Activated CD4-positive, alpha-beta T cell treated with anti-CD3 and anti-CD28 coated beads, Interleukin-2, amount 10 ng/mL, durations not matched to agents 7 days and 5 days (primary cell): ENCODE measurements around the gene MAPK10. TPM values are rescaled to one million over a fixed set of nuclear protein-coding genes. Genes with fewer than 3 reads are reported as not detected.

Experiments used
- CTCF ChIA-PET: fragments of 350-600 bp; sonication (Branson Sonifier 250); formaldehyde crosslinking; loops from one replicate; lab custom pipeline; 2021; ENCODE audit warnings: antibody characterized with exemption; lab: Charles Lee
- POLR2A ChIA-PET: fragments of 350-600 bp; sonication (Branson Sonifier 250); formaldehyde crosslinking; loops from one replicate; lab custom pipeline; 2021; ENCODE audit warnings: antibody characterized with exemption; lab: Charles Lee
- DNase-seq: peaks from one replicate; pipeline ENCODE4 v3.0.0-alpha.2; 2020
- H3K27ac Mint-ChIP-seq: one replicate; pipeline ENCODE4 v1.8.0; 2021; ENCODE audit warnings: mild to moderate bottlenecking, moderate library complexity, mixed read lengths
- H3K27me3 Mint-ChIP-seq: one replicate; pipeline ENCODE4 v1.8.0; 2021; ENCODE audit warnings: mixed read lengths
- H3K36me3 Mint-ChIP-seq: one replicate; pipeline ENCODE4 v1.8.0; 2021; ENCODE audit warnings: low read depth, mixed read lengths
- H3K4me1 Mint-ChIP-seq: one replicate; pipeline ENCODE4 v1.8.0; 2021; ENCODE audit warnings: mixed read lengths
- H3K4me3 Mint-ChIP-seq: one replicate; pipeline ENCODE4 v1.8.0; 2021; ENCODE audit warnings: mild to moderate bottlenecking, moderate library complexity, mixed read lengths
- H3K9me3 Mint-ChIP-seq: one replicate; pipeline ENCODE4 v1.8.0; 2021; ENCODE audit warnings: mixed read lengths
- total RNA-seq, 2 experiments: library from RNA; stranded (reverse); gene quantifications; one replicate each; pipeline ENCODE4 v1.2.3, GENCODE V29; 2021

Gene MAPK10
- total RNA-seq, 2 experiments from 2014 or later: not detected

DNA sequence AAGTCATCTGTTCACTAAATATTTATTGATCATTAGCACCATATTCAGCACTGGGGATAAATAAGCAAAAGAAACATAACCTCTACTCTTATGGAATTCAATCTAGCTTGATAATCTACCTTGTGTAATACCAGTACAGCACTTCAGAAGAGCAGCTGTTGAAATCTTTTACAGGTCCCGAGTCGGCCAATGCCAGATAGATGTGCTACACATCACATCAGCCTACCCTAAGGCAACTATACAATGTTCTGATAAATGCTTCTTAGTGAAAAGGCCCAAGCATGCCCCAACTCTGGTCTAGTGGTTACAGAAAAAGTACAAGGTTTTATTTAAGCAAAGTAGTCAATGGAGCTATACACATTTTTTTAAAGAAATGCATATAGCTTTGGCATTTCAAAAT, 68.7 kb downstream of the MAPK10 start:
- no peak for DNase-seq
- Mint-ChIP-seq H3K9me3 (no peaks in the 10 kb centered on the region), H3K36me3 (no peaks in the 10 kb centered on the region), H3K27ac (no peak overlapping the region), H3K4me3 (no peak overlapping the region), H3K27me3 (no peaks in the 10 kb centered on the region), H3K4me1 (no peaks in the 10 kb centered on the region)
- ChIA-PET POLR2A (no interaction called here), CTCF (no interaction called here)

DNA sequence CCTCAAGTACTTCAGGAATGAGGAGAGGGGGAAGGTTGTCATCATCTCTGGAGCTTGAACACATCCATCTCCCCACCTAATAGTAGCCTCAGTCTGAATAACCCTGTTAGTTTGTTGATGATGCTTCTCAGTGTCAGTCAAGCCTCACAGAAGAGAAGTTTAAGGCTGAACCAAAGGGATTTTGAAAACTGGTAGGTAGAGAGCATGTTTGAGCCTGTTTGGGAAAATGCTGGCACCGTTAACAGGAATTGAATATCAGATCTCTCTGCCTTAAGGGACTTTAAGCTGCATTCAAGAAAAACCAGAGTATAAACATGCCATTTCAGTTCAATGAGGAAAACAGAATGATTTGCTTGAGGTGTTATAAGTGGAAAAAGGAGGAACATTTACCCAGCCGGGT, 73.1 kb downstream of the MAPK10 start:
- no peaks in the 10 kb centered on the region for H3K36me3 Mint-ChIP-seq
- no peaks in the 10 kb centered on the region for H3K4me1 Mint-ChIP-seq
- POLR2A ChIA-PET: no interaction called here
- no peak overlapping the region for H3K4me3 Mint-ChIP-seq
- H3K9me3 Mint-ChIP-seq: no peaks in the 10 kb centered on the region
- no peaks in the 10 kb centered on the region for H3K27me3 Mint-ChIP-seq
- no peak overlapping the region for H3K27ac Mint-ChIP-seq
- CTCF ChIA-PET: no interaction called here
- DNase-seq: no peak

DNA sequence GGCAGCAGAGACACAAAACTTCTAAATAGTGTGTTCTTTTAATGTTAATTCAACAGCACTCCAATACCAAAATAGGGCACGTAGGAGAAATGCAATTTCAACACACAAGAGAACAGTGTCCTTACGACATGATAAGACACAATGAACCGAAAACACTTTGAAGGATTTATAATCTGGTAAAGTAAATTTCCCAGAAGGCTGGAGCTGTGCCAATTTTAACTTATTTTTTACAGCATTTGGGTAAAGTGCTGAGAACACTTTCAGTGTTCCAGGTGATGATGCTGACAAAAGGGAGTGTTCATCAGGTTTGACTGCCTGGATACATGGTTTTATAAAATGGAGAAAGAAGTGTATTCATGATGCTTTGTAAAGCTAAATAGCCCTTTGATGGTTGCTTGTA, 76.5 kb downstream of the MAPK10 start:
- Mint-ChIP-seq H3K9me3 (no peaks in the 10 kb centered on the region), H3K27ac (no peak overlapping the region), H3K27me3 (no peaks in the 10 kb centered on the region), H3K4me3 (no peak overlapping the region), H3K4me1 (no peaks in the 10 kb centered on the region), H3K36me3 (no peaks in the 10 kb centered on the region)
- ChIA-PET POLR2A (no interaction called here), CTCF (no interaction called here)
- DNase-seq: no peak

DNA sequence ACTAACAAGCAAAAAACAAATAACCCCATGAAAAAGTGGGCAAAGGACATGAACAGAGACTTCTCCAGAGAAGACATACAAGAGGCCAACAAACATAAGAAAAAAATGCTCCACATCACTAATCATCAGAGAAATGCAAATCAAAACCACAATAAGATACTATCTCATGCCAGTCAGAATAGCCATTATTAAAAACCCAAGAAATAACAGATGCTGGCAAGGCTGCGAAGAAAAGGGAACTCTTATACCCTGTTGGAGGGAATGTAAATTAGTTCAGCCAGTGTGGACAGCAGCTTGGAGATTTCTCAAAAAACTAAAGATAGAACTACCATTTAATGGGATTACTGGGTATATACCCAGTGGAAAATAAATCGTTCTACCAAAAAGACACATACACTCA, 79.6 kb downstream of the MAPK10 start:
- Mint-ChIP-seq H3K4me1 (no peaks in the 10 kb centered on the region), H3K4me3 (no peak overlapping the region), H3K27me3 (no peaks in the 10 kb centered on the region), H3K9me3 (no peaks in the 10 kb centered on the region), H3K27ac (no peak overlapping the region), H3K36me3 (no peaks in the 10 kb centered on the region)
- ChIA-PET CTCF (no interaction called here), POLR2A (no interaction called here)
- DNase-seq: no peak

DNA sequence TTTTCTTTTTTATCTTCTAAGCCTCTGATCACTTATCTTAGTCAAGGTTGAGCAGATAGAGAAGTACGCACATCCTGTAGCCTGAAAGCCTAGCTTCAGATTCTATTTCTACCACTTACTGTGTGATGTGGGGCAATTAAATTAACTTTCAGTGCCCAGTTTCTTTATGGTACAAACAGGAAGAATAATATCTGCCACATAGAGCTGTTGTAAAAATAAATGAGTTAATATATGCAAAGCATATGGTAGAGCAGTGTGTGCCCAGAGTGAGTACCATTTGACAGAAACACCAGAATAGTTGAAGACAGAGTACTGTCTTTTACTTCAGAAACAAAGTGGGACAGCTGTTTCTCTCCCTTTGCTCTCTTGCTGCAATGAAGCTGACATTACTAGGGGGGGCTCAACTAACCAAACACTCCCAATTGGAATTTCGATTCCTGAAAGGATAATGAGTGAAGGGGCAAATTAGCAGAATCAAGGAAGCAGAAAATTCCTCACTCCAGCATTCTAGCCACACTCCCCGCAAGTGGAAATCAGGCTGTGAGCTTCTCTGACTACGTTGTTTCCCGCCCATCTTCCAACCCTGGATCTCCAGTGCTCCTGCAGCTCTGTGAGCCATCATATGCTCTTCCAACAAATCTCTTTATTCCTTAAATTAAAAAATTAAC, 80.4 kb downstream of the MAPK10 start:
- ChIA-PET CTCF (no interaction called here), POLR2A (no interaction called here)
- DNase-seq: no peak
- no peaks in the 10 kb centered on the region for H3K27me3 Mint-ChIP-seq
- H3K36me3 Mint-ChIP-seq: no peaks in the 10 kb centered on the region
- H3K27ac Mint-ChIP-seq: no peak overlapping the region
- H3K4me3 Mint-ChIP-seq: no peak overlapping the region
- H3K4me1 Mint-ChIP-seq: no peaks in the 10 kb centered on the region
- no peaks in the 10 kb centered on the region for H3K9me3 Mint-ChIP-seq

DNA sequence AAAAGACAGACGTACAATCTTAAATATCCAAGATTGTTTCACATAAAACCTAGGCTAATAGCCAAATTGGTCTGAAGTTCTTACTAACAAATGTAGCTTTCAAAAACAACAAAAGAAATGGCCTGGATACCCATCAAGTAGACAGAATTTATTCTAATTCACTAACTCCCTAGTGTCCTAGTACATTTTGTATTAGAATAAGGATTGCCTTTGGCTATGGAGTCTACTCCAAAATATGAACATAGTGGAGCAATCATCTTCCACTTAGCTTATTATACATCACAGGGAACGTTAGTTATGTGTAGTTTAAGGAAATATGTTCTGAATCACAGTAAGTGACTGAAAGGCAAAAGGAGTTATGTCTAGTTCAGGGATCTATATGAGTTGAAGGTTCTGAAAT, 81.7 kb downstream of the MAPK10 start:
- Mint-ChIP-seq H3K4me3 (no peak overlapping the region), H3K36me3 (no peaks in the 10 kb centered on the region), H3K27me3 (peaks cover 2% of the 10 kb centered on the region), H3K9me3 (no peaks in the 10 kb centered on the region), H3K4me1 (no peaks in the 10 kb centered on the region), H3K27ac (no peak overlapping the region)
- CTCF ChIA-PET: no interaction called here
- POLR2A ChIA-PET: no interaction called here
- DNase-seq: no peak

DNA sequence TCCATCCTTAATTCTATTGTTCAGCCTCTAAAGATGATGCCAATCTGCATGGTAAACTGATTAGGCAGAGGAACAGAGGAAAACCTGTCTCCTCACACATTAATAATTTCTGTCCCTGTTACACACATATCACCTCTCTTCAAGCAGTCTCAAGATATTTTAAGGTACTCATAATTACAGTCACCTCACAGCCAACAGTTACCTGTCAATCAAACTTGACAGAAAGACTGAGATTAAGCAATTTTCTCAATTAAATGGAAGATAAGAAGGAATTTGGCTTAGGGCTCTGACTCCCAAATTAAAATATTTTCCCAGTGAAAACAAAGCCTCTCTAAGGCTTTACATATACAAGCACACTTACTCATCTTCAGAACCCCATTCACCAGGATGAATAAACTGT, 85.2 kb downstream of the MAPK10 start:
- Mint-ChIP-seq H3K4me1 (no peaks in the 10 kb centered on the region), H3K36me3 (no peaks in the 10 kb centered on the region), H3K27me3 (peaks cover 2% of the 10 kb centered on the region), H3K27ac (no peak overlapping the region), H3K4me3 (no peak overlapping the region), H3K9me3 (no peaks in the 10 kb centered on the region)
- no peak for DNase-seq
- CTCF ChIA-PET: interaction anchor here (1.0 kb wide), 1 partner anchor 13 kb away, joined by 3 read pairs; no protein-coding TSS in a partner anchor
- POLR2A ChIA-PET: no interaction called here

DNA sequence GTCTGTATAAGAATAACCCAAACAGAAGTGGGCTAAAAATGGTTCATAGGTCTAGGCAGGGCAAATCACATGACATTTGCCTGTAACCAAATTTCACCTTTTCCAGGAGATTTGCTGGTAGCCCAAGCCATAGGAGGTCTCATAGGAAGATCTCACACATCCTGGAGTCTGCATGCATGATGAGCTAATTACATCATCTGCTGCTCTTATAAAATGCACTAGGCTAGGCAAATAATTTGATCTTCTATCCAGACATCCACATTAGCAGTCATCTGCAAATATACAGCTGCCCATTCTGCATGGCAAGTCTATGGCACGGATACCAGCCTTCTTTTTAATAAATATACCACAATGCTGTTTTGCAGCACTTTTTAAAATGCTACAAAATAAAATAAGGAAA, 87.2 kb downstream of the MAPK10 start:
- CTCF ChIA-PET: no interaction called here
- H3K27ac Mint-ChIP-seq: no peak overlapping the region
- H3K36me3 Mint-ChIP-seq: no peaks in the 10 kb centered on the region
- DNase-seq: no peak
- peaks cover 2% of the 10 kb centered on the region for H3K27me3 Mint-ChIP-seq
- POLR2A ChIA-PET: no interaction called here
- H3K4me3 Mint-ChIP-seq: no peak overlapping the region
- no peaks in the 10 kb centered on the region for H3K9me3 Mint-ChIP-seq
- no peaks in the 10 kb centered on the region for H3K4me1 Mint-ChIP-seq

DNA sequence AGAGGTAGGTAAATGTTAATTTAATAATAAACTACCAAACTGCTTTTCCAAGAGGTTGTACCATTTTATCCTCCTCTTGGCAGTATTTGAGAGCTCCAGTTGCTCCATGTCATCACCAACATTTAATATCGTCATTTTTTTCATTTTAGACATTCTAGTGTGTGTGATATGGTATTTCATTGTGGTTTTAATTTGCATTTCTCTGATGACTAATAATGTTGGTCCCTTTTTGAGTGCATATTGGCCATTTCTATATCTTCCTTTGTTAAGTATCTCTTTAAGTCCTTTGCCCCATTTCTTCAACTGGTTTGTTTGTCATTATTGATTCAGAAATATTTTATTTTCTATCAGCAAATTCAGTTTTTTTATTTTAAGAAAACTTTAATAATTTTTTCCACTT, 88.8 kb downstream of the MAPK10 start:
- CTCF ChIA-PET: no interaction called here
- Mint-ChIP-seq H3K27me3 (peaks cover 2% of the 10 kb centered on the region), H3K27ac (no peak overlapping the region), H3K4me3 (no peak overlapping the region), H3K9me3 (no peaks in the 10 kb centered on the region), H3K36me3 (no peaks in the 10 kb centered on the region), H3K4me1 (no peaks in the 10 kb centered on the region)
- no peak for DNase-seq
- POLR2A ChIA-PET: no interaction called here

DNA sequence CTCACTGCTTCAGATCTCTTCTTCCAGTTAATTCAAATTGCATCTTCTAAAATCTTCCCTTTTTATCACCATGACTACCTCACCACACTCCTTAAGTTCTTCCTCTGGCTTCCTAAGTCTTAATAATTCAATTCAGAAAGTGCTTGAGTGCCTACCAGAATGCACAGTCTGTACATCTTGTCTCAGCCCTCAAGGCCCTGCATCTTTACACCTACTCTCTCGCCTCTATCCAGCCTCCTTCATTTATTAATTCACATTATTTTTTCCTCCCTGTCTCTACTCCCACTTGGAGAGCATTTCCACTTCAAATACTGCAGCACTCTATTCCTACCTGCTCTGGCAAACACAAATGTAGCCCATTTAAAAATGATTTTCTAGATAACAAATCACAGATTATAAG, 90.5 kb downstream of the MAPK10 start:
- ChIA-PET CTCF (no interaction called here), POLR2A (no interaction called here)
- H3K27ac Mint-ChIP-seq: no peak overlapping the region
- no peak overlapping the region for H3K4me3 Mint-ChIP-seq
- H3K9me3 Mint-ChIP-seq: no peaks in the 10 kb centered on the region
- DNase-seq: no peak
- no peaks in the 10 kb centered on the region for H3K36me3 Mint-ChIP-seq
- no peaks in the 10 kb centered on the region for H3K4me1 Mint-ChIP-seq
- peaks cover 2% of the 10 kb centered on the region for H3K27me3 Mint-ChIP-seq

DNA sequence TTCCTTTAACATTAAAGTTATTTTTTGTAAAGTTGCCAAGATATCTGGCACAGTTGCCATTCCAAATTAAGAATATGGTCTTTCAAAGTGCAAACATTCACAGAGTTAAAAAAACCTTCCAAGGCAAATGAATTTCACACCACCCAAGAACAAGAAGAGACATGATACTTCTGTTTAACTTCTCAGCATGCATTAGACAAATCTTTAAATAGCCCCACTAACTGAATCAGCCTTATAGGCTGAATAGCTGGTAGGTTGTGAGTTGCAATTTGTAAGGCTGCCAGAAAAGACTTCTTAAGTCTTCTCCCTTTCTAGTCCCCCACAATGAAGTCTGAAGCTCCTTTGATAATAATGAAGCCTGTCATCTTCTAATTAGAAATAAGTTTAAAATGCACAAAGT, 95.6 kb downstream of the MAPK10 start:
- H3K9me3 Mint-ChIP-seq: no peaks in the 10 kb centered on the region
- no peak for DNase-seq
- H3K27me3 Mint-ChIP-seq: no peaks in the 10 kb centered on the region
- ChIA-PET POLR2A (no interaction called here), CTCF (no interaction called here)
- no peaks in the 10 kb centered on the region for H3K4me1 Mint-ChIP-seq
- H3K36me3 Mint-ChIP-seq: no peaks in the 10 kb centered on the region
- H3K4me3 Mint-ChIP-seq: no peak overlapping the region
- H3K27ac Mint-ChIP-seq: no peak overlapping the region

DNA sequence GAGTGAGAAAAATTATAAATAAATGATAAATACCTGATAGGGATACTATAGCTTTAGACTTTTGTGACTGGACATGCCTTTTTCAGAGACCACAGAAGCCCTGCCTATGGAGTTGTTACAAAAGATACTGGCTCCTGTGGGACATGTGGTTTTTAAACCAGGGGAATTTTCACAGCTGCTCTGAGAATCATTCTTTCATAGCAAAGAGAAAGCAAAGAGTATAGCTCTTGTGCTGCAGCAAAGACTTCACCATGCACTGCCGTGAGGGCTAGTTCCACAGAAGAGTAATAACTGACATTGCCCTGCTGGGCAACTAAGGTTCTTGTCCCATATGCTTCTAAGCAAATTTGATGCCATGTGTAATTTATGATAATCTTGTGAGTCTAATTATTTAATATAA, 98.2 kb downstream of the MAPK10 start:
- Mint-ChIP-seq H3K4me1 (no peaks in the 10 kb centered on the region), H3K27me3 (no peaks in the 10 kb centered on the region), H3K9me3 (no peaks in the 10 kb centered on the region), H3K36me3 (no peaks in the 10 kb centered on the region), H3K4me3 (no peak overlapping the region), H3K27ac (no peak overlapping the region)
- ChIA-PET CTCF (no interaction called here), POLR2A (no interaction called here)
- no peak for DNase-seq

DNA sequence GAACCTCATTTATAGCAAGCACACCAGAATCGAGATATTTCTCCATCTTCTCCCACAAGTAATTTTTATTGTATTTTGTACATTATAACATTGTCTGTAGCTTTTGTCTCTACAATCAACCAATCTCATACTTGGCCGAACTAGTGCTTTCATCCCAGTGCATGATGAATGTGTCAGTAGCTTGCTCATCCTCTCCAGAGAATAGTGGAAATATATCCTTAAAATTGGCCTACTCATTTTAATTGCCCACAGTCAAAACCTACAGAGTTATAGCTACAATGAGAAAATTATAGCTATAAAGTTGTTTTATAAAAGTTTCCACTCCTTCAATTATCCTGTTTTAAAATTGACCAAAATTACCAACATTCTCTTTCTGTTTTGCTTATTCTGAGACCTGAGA, 103.8 kb downstream of the MAPK10 start:
- POLR2A ChIA-PET: no interaction called here
- H3K4me3 Mint-ChIP-seq: no peak overlapping the region

DNA sequence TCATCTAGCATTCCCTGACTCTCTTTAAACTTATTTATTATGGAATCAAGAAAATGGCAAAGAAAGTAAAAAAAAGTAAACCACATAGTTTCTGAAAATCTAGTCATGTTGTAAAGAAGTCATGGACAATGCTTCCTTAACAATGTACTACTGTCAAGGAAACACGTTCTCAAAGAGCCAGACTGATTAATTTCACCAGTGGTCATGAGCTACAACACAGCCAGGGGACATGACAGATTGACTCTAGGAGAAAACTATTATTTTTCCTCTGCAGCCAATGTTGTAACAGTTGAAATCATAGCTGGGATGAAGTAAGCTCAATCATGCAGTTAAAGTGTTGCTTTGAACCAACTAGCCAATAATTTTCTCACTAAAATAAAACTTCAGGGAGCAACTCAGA, 109.2 kb downstream of the MAPK10 start:
- H3K4me3 Mint-ChIP-seq: no peak overlapping the region
- no peak overlapping the region for H3K27ac Mint-ChIP-seq
- H3K4me1 Mint-ChIP-seq: no peaks in the 10 kb centered on the region
- POLR2A ChIA-PET: no interaction called here
- H3K36me3 Mint-ChIP-seq: no peaks in the 10 kb centered on the region
- no peaks in the 10 kb centered on the region for H3K27me3 Mint-ChIP-seq
- CTCF ChIA-PET: no interaction called here
- H3K9me3 Mint-ChIP-seq: no peaks in the 10 kb centered on the region
- DNase-seq: no peak

More for the DNA sequence above, 103.8 kb downstream of the MAPK10 start:
- H3K36me3 Mint-ChIP-seq: no peaks in the 10 kb centered on the region
- no peaks in the 10 kb centered on the region for H3K4me1 Mint-ChIP-seq
- no peaks in the 10 kb centered on the region for H3K27me3 Mint-ChIP-seq
- CTCF ChIA-PET: no interaction called here
- no peak for DNase-seq
- H3K9me3 Mint-ChIP-seq: no peaks in the 10 kb centered on the region
- H3K27ac Mint-ChIP-seq: no peak overlapping the region
